ENCODE data around the gene DNMT1. TPM values are rescaled to one million over a fixed set of nuclear protein-coding genes. Genes with fewer than 3 reads are reported as not detected.

DNMT1 gene
- total RNA-seq, 1 experiment from 2014 or later = 227 TPM

DNA sequence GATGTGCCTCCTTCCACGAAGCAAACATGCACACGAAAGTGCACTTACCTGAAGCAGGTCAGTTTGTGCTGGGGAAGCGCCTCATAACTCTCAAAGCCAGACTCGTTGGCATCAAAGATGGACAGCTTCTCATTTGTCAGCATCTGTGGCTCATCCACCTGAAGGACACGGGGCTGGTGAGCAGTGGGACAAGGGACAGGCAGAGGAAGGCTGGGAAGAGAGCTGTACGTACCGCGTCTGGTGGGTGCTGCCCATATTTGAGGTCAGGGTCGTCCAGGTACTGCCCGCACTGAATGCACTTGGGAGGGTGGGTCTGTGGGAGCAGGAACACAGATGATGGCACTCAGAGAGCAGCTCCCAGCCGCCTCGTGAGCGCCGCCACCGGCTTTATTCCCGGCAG lies 35.1 kb downstream of the DNMT1 start:
- Histone ChIP-seq H3K79me2 (ENCODE audit: insufficient read depth, low read length) (no peaks in the 10 kb centered on the region), H3K14ac (ENCODE audit: insufficient read depth, low read length) (no peak overlapping the region), H2BK15ac (ENCODE audit: low read depth, low read length) (no peak overlapping the region), H3K79me1 (ENCODE audit: insufficient read depth, low read depth, low read length, poor library complexity, severe bottlenecking) (no peaks in the 10 kb centered on the region), H3K4me2 (ENCODE audit: insufficient read depth, insufficient read length, low read length) (no peak overlapping the region), H3K4ac (ENCODE audit: low read depth, low read length) (no peak overlapping the region), H2AFZ (ENCODE audit: low read length) (no peak overlapping the region), H2BK12ac (ENCODE audit: insufficient read length, low read depth, low read length) (no peak overlapping the region), H4K8ac (replicated peaks; ENCODE audit: insufficient read length, low read depth, low read length) (no peak overlapping the region), H3T11ph (ENCODE audit: low read length) (no peak overlapping the region), H3K27ac (ENCODE audit: insufficient read length, low read depth, low read length) (no peak overlapping the region), H4K91ac (ENCODE audit: insufficient read length, low read depth, low read length) (no peak overlapping the region), H3K9ac (ENCODE audit: extremely low read depth, insufficient read length, low read length) (no peak overlapping the region), H3K18ac (ENCODE audit: insufficient read length, low read depth, low read length) (no peak overlapping the region), H2BK120ac (ENCODE audit: low read depth, low read length, poor library complexity, severe bottlenecking) (no peak overlapping the region), H2AK5ac (ENCODE audit: insufficient read length, low read length) (no peak overlapping the region), H4K5ac (ENCODE audit: insufficient read length, low read depth, low read length) (no peak overlapping the region), H3K23me2 (ENCODE audit: insufficient read length, low read depth, low read length, poor library complexity, severe bottlenecking) (no peaks in the 10 kb centered on the region), H3K56ac (ENCODE audit: insufficient read length, low read depth, low read length) (no peak overlapping the region), H2BK5ac (ENCODE audit: insufficient read length, low read length) (no peak overlapping the region), H3K23ac (ENCODE audit: insufficient read length, low read depth, low read length) (no peak overlapping the region), H3K9me3 (ENCODE audit: control insufficient read depth, low read depth, low read length) (no peaks in the 10 kb centered on the region), H3K27me3 (ENCODE audit: insufficient read depth, low read length) (no peaks in the 10 kb centered on the region), H4K20me1 (ENCODE audit: control insufficient read depth, insufficient read depth, insufficient read length) (no peaks in the 10 kb centered on the region), H3K4me1 (ENCODE audit: insufficient read depth, low read length) (no peaks in the 10 kb centered on the region), H2BK20ac (ENCODE audit: low read depth, low read length, poor library complexity, severe bottlenecking) (no peak overlapping the region)
- Mint-ChIP-seq H3K27ac (no peak overlapping the region; a peak in 1 of 7 replicates), H3K4me1 (no peaks in the 10 kb centered on the region), H3K4me3 (no peak overlapping the region), H3K36me3 (ENCODE audit: insufficient read depth in 1 of 3, low read depth in 3 of 3) (peaks cover 48 to 96% (median 84%) of the 10 kb centered on the region in 3 experiments), H3K9me3 (no peaks in the 10 kb centered on the region), H3K27me3 (ENCODE audit: low read depth) (no peaks in the 10 kb centered on the region)
- DNase-seq = no peak
- WGBS (ENCODE audit: extremely low coverage, insufficient read length, low lambda C conversion rate) = no CpG with 5 or more reads among the region's 16 CpGs
- TF ChIP-seq, protein P1, sequence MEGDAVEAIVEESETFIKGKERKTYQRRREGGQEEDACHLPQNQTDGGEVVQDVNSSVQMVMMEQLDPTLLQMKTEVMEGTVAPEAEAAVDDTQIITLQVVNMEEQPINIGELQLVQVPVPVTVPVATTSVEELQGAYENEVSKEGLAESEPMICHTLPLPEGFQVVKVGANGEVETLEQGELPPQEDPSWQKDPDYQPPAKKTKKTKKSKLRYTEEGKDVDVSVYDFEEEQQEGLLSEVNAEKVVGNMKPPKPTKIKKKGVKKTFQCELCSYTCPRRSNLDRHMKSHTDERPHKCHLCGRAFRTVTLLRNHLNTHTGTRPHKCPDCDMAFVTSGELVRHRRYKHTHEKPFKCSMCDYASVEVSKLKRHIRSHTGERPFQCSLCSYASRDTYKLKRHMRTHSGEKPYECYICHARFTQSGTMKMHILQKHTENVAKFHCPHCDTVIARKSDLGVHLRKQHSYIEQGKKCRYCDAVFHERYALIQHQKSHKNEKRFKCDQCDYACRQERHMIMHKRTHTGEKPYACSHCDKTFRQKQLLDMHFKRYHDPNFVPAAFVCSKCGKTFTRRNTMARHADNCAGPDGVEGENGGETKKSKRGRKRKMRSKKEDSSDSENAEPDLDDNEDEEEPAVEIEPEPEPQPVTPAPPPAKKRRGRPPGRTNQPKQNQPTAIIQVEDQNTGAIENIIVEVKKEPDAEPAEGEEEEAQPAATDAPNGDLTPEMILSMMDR (conservative IDR thresholded peaks at IDR 0.05) = no peak

Measured in H9 (cell line).